OCI-LY7 (cell line): ENCODE data around the gene CFAP54. TPM values are rescaled to one million over a fixed set of nuclear protein-coding genes. Genes with fewer than 3 reads are reported as not detected.

ENCODE experiments used
- BruUV-seq: library from RNA; stranded (reverse); fragments of 400-500 nt; replicated peaks from 2 replicates; lab custom pipeline; 2021; lab: Mats Ljungman, UMichigan
- CTCF ChIA-PET: fragments of 300-600 bp; sonication (Branson Sonifier 250); formaldehyde crosslinking; loops from one replicate; lab custom pipeline; 2022; ENCODE audit warnings: antibody characterized with exemption; ENCODE audit not compliant: unreplicated experiment; lab: Charles Lee
- POLR2A ChIA-PET: fragments of 300-600 bp; sonication (Branson Sonifier 250); formaldehyde crosslinking; loops from one replicate; lab custom pipeline; 2022; ENCODE audit warnings: antibody characterized with exemption; lab: Charles Lee
- DNase-seq: peaks from one replicate; pipeline ENCODE4 v3.0.0-alpha.2; 2015; ENCODE audit warnings: low spot score
- H2AFZ ChIP-seq: fragments of 200-600 bp; sonication (generic), shearing (Covaris generic); 2 replicates; pipeline ENCODE4 v1.6.1; 2014; ENCODE audit warnings: mild to moderate bottlenecking, antibody characterized with exemption, low read length, moderate library complexity
- H3K27ac ChIP-seq: fragments of 200-600 bp; sonication (generic); 2 replicates; pipeline ENCODE4 v1.5.1; 2014; ENCODE audit warnings: mixed run types, low read depth, mild to moderate bottlenecking, moderate library complexity, low read length, inconsistent platforms; ENCODE audit not compliant: poor library complexity, severe bottlenecking
- H3K36me3 ChIP-seq: fragments of 200-600 bp; sonication (generic); 2 replicates; pipeline ENCODE4 v1.6.1; 2014; ENCODE audit warnings: mild to moderate bottlenecking, antibody characterized with exemption, low read length, moderate library complexity, mixed read lengths; ENCODE audit not compliant: insufficient read depth
- H3K4me1 ChIP-seq: fragments of 200-600 bp; sonication (generic); 2 replicates; pipeline ENCODE4 v1.5.1; 2014; ENCODE audit warnings: mild to moderate bottlenecking, low read length; ENCODE audit not compliant: insufficient read depth, poor library complexity, severe bottlenecking
- H3K4me2 ChIP-seq: fragments of 200-600 bp; sonication (generic); 2 replicates; pipeline ENCODE4 v1.6.1; 2014; ENCODE audit warnings: mild to moderate bottlenecking, low read length
- H3K4me3 ChIP-seq: fragments of 200-600 bp; sonication (generic); 2 replicates; pipeline ENCODE4 v1.5.1; 2014; ENCODE audit warnings: mild to moderate bottlenecking, low read depth, low read length; ENCODE audit not compliant: poor library complexity, severe bottlenecking
- H3K79me2 ChIP-seq: fragments of 200-600 bp; sonication (generic); 2 replicates; pipeline ENCODE4 v1.6.1; 2016; ENCODE audit warnings: low read depth, mild to moderate bottlenecking, low read length, moderate library complexity, mixed read lengths; ENCODE audit not compliant: insufficient read depth
- H3K9me2 ChIP-seq: fragments of 200-600 bp; sonication (generic); 2 replicates; pipeline ENCODE4 v1.6.1; 2016; ENCODE audit warnings: mild to moderate bottlenecking, low read length, mixed read lengths; ENCODE audit not compliant: insufficient read depth
- H3K9me3 ChIP-seq: fragments of 200-600 bp; sonication (generic); 2 replicates; pipeline ENCODE4 v1.6.1; 2014; ENCODE audit warnings: mild to moderate bottlenecking, mixed run types, low read length, mixed read lengths
- H4K20me1 ChIP-seq: fragments of 200-600 bp; sonication (generic); 2 replicates; pipeline ENCODE4 v1.6.1; 2014; ENCODE audit warnings: mild to moderate bottlenecking, antibody characterized with exemption, low read length, moderate library complexity, mixed read lengths; ENCODE audit not compliant: insufficient read depth
- CTCF ChIP-seq: fragments of 200-600 bp; sonication (generic); conservative IDR thresholded peaks from 2 replicates; pipeline ENCODE4 v1.5.1; 2014; ENCODE audit warnings: mild to moderate bottlenecking, antibody characterized with exemption, low read length, moderate library complexity, mixed read lengths
- EZH2phosphoT487 ChIP-seq: fragments of 200-600 bp; sonication (generic); IDR thresholded peaks from 2 replicates; pipeline ENCODE4 v1.6.1; 2018; ENCODE audit warnings: low read depth, borderline replicate concordance, mild to moderate bottlenecking, mixed run types, antibody characterized with exemption, low read length, moderate library complexity, mixed read lengths
- intact Hi-C: fragments of 100-400 bp; cut with micrococcal nuclease; formaldehyde crosslinking; loops from one replicate; pipeline ENCODE4 v1.10.0; 2022; ENCODE audit not compliant: unreplicated experiment
- total RNA-seq, 2 experiments: library from RNA; depleted of rRNA in 1 of 2; stranded (reverse); fragments of >200 nt in 1 of 2; shearing (Covaris generic) in 1 of 2; gene quantifications; 2 replicates each; pipeline ENCODE4 v1.2.3, GENCODE V29; 2014 to 2022

Gene CFAP54
- total RNA-seq, 2 experiments from 2014 or later = 0.53 TPM; not detected in 1

- BruUV-seq = no TSS peak
- TF ChIP-seq EZH2phosphoT487 = no peak
- no peak for TF ChIP-seq CTCF
- no peak overlapping the region for H3K27ac ChIP-seq
- H3K4me2 ChIP-seq = no peak overlapping the region
- CTCF ChIA-PET = no interaction called here
- intact Hi-C loops = no loop called here
- H3K9me2 ChIP-seq = no peaks in the 10 kb centered on the region
- no peak overlapping the region for H2AFZ ChIP-seq
- no peaks in the 10 kb centered on the region for H3K4me1 ChIP-seq
- H3K9me3 ChIP-seq = peaks cover 9% of the 10 kb centered on the region; the same call in 1 of the 2 replicates
- H3K4me3 ChIP-seq = no peak overlapping the region
- no peaks in the 10 kb centered on the region for H3K79me2 ChIP-seq
- no peaks in the 10 kb centered on the region for H4K20me1 ChIP-seq
- no peaks in the 10 kb centered on the region for H3K36me3 ChIP-seq
- no peak for DNase-seq
- POLR2A ChIA-PET = interaction anchor here (1.4 kb wide), 1 partner anchor 12 kb away, joined by 4 read pairs; no protein-coding TSS in a partner anchor
These were observed 17.0 kb upstream of the CFAP54 start for GRCh38 chr12:96472384-96472783.

- Histone ChIP-seq H3K4me1 (peaks cover 5% of the 10 kb centered on the region), H3K4me2 (no peak overlapping the region), H3K9me3 (peaks cover 9% of the 10 kb centered on the region; the same call in 1 of the 2 replicates), H4K20me1 (no peaks in the 10 kb centered on the region), H3K4me3 (no peak overlapping the region), H3K9me2 (no peaks in the 10 kb centered on the region), H3K27ac (no peak overlapping the region), H3K79me2 (no peaks in the 10 kb centered on the region), H2AFZ (no peak overlapping the region), H3K36me3 (no peaks in the 10 kb centered on the region)
- TF ChIP-seq EZH2phosphoT487 = no peak
- no peak for TF ChIP-seq CTCF
- no TSS peak for BruUV-seq
- ChIA-PET POLR2A (interaction anchor here (1.4 kb wide), 1 partner anchor 11 kb away, joined by 4 read pairs; no protein-coding TSS in a partner anchor), CTCF (no interaction called here)
- intact Hi-C loops = no loop called here
- no peak for DNase-seq
These were observed 15.8 kb upstream of the CFAP54 start for GRCh38 chr12:96473394-96474093.

GRCh38 chr12:96474206-96474605, 15.2 kb upstream of the CFAP54 start:
- BruUV-seq = no TSS peak
- ChIA-PET POLR2A (no interaction called here), CTCF (no interaction called here)
- H4K20me1 ChIP-seq = no peaks in the 10 kb centered on the region
- no peak overlapping the region for H3K4me2 ChIP-seq
- H3K27ac ChIP-seq = no peak overlapping the region
- no peaks in the 10 kb centered on the region for H3K9me2 ChIP-seq
- H2AFZ ChIP-seq = no peak overlapping the region
- H3K4me1 ChIP-seq = peaks cover 5% of the 10 kb centered on the region
- peaks cover 9% of the 10 kb centered on the region; the same call in 1 of the 2 replicates for H3K9me3 ChIP-seq
- TF ChIP-seq CTCF (no peak), EZH2phosphoT487 (no peak)
- no peak overlapping the region for H3K4me3 ChIP-seq
- no peaks in the 10 kb centered on the region for H3K36me3 ChIP-seq
- intact Hi-C loops = no loop called here
- DNase-seq = no peak
- H3K79me2 ChIP-seq = no peaks in the 10 kb centered on the region
